Activated CD8-positive, alpha-beta memory T cell treated with anti-CD3 and anti-CD28 coated beads for 36 hours (primary cell): ENCODE data around the gene LRRTM4. TPM values are rescaled to one million over a fixed set of nuclear protein-coding genes. Genes with fewer than 3 reads are reported as not detected.

Experiments used
- CTCF ChIA-PET: fragments of 350-600 bp; sonication (Branson Sonifier 250); formaldehyde crosslinking; loops from one replicate; lab custom pipeline; 2021; ENCODE audit warnings: antibody characterized with exemption; lab: Charles Lee
- POLR2A ChIA-PET: fragments of 350-600 bp; sonication (Branson Sonifier 250); formaldehyde crosslinking; loops from one replicate; lab custom pipeline; 2021; ENCODE audit warnings: antibody characterized with exemption; lab: Charles Lee
- total RNA-seq, 2 experiments: library from RNA; stranded (reverse); gene quantifications; one replicate each; pipeline ENCODE4 v1.2.3, GENCODE V29; 2021

Gene LRRTM4
- total RNA-seq, 2 experiments from 2014 or later = not detected

GRCh38 chr2:77348821-77349220 is 173.4 kb downstream of the LRRTM4 start:
- ChIA-PET POLR2A (no interaction called here), CTCF (no interaction called here)

DNA sequence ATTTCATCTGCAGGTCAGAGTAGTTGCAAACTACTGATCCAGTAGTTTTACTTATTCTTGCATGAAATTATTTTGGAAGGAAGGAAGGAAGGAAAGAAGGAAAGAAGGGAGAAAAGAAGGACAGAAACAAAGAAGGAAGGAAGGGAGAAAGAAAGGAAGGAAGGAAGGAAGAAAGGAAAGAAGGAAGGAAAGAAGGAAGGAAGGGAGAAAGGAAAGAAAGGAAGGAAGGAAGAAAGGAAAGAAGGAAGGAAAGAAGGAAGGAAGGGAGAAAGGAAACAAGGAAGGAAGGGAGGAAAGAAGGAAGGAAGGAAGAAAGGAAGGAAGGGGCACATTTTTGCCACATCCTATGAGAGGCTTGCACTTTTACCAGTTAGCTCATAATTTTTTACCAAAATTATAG is 186.2 kb downstream of the LRRTM4 start:
- POLR2A ChIA-PET = no interaction called here
- CTCF ChIA-PET = no interaction called here

DNA sequence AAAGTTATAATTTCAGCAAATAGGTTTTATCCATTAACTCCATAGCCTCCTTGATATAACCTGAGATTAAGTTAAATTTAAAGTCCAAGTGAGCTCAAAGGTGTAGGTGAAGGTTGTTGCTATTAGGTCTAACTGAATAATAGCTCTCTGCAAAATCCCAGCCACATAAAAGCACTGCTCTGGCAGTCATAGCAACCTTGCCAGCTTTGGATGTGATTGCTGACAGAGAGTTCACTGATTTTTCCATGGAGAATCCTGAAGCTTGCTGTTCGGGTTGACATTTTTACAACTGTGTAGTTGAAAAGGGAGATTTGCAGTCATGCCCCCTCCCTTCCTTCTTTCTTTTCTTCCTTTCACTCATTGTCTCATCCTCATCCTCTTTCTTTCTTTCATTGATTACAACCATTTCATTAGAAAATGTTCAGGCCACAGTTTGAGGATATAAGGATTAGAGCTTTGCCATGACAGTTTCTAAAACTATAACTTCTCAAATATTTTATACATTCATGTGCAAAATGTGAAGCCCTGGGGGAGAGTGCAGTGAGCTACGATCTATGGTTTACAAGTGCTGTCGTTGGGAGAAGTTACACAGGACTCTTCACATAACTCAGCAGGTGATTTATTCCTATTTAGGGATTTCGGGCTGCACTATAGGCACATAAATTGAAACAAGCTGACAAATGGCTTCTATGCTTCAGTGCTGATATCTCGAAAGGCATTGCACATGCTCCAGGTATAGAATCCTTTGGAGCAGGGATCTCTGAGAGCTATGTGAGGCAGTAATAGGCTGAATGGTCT is 193.8 kb downstream of the LRRTM4 start:
- POLR2A ChIA-PET = no interaction called here
- CTCF ChIA-PET = no interaction called here

- POLR2A ChIA-PET = no interaction called here
- CTCF ChIA-PET = no interaction called here
These were observed 196.8 kb downstream of the LRRTM4 start for GRCh38 chr2:77325395-77325794.

DNA sequence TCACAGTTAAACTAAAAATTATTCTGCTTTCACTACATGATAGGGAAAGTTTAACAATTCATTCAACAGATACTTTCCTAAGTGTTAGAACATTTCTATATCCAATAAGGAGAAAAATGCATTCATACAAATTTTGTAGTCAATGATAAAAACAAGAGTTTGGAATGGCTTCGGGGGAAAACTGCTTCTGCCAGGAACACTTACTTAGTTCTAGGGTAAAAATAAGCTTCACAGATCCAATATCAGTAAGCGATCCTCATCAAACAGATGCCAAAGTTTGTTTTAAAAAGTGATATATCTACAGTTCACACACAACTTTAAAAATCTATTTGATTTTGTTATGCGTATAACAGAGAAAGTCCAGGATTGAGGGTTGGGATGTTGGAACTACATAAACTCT is 199.7 kb downstream of the LRRTM4 start:
- POLR2A ChIA-PET = no interaction called here

DNA sequence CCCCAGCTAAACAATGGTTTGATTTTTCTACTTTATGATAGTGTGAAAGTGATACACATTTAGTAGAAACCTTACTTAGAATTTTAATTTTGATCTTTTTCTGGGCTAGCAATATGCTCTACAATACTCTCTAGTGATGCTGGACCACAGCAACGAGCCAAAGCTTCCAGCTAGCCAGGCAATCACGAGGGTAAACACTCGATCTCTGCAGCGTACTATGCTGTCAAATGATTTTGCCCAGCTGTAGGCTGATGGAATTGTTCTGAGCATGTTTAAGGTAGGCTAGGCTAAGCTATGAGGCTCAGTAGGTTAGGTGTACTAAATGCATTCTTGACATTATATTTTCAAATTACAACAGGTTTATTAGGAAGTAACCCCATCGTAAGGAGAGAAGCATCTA is 207.5 kb downstream of the LRRTM4 start:
- POLR2A ChIA-PET = no interaction called here
- CTCF ChIA-PET = no interaction called here

More for the DNA sequence above, 199.7 kb downstream of the LRRTM4 start:
- CTCF ChIA-PET = no interaction called here

GRCh38 chr2:77310416-77310815 is 211.8 kb downstream of the LRRTM4 start:
- ChIA-PET CTCF (no interaction called here), POLR2A (no interaction called here)

GRCh38 chr2:77309725-77310124 is 212.5 kb downstream of the LRRTM4 start:
- ChIA-PET POLR2A (no interaction called here), CTCF (no interaction called here)

- ChIA-PET CTCF (no interaction called here), POLR2A (no interaction called here)
These were observed 220.7 kb downstream of the LRRTM4 start for GRCh38 chr2:77301441-77301840.

DNA sequence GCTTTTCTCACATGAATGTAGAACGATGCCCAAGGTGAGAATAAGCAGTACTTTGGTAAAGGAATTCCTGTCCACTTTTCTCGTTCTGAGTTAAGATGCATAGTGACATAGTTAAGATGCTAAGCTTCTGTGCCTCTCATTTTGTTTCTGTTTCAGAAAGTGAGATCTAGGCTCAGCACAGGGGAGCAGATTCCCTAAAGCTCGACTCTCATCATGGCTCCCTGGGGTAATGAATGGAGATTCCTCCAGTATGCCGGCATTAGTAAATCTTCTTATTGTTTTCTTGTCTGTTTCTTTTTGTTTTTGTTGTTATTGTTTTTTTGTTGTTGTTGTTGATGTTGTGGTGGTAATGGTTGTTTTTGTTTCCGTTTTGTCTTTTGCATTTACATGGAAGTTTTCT is 225.4 kb downstream of the LRRTM4 start:
- ChIA-PET CTCF (no interaction called here), POLR2A (no interaction called here)

GRCh38 chr2:77294474-77294873 is 227.7 kb downstream of the LRRTM4 start:
- ChIA-PET POLR2A (no interaction called here), CTCF (no interaction called here)

GRCh38 chr2:77284353-77284752 is 237.8 kb downstream of the LRRTM4 start:
- POLR2A ChIA-PET = no interaction called here
- CTCF ChIA-PET = no interaction called here

DNA sequence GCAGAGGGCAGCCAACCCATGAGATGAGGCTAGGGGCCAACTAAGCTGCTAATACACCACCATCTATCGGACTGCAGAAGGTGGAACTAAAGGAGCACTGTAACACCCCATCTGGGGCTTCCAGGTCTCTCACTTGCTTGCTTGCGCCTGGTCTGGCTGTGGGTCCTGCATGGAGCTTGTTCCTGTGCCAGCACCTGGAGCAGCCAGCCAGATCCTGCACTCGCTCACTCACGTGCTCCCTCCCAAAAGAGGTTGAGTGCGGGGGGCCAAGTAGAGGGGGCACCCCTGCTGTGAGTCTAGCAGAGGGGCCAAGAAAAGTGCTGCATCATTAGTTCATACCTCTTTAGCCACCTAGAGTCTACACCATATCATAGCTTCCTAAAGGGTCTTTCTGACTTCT is 250.9 kb downstream of the LRRTM4 start:
- ChIA-PET POLR2A (no interaction called here), CTCF (no interaction called here)

DNA sequence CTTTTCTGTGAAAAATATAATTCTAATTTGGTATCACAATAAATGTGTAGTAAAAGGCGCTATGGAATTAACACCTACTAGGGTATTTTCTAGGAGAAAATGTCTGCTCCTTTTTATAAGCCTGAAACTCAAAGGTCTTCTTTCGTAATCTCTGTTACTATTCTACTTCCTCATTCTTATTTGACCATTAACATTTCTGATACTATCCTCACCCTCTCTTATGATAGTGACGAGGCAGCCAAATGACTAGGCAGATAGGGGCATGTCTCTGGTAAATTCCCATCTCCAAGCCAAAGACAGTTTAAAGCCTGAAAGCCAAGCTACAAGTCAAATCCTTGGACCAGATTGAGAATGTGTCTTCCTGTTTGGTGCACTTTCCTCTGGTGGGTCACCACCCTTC is 251.7 kb downstream of the LRRTM4 start:
- POLR2A ChIA-PET = no interaction called here
- CTCF ChIA-PET = no interaction called here

GRCh38 chr2:77268626-77269025 is 253.6 kb downstream of the LRRTM4 start:
- ChIA-PET POLR2A (no interaction called here), CTCF (no interaction called here)

GRCh38 chr2:77232909-77233425 is 289.2 kb downstream of the LRRTM4 start:
- CTCF ChIA-PET = no interaction called here

DNA sequence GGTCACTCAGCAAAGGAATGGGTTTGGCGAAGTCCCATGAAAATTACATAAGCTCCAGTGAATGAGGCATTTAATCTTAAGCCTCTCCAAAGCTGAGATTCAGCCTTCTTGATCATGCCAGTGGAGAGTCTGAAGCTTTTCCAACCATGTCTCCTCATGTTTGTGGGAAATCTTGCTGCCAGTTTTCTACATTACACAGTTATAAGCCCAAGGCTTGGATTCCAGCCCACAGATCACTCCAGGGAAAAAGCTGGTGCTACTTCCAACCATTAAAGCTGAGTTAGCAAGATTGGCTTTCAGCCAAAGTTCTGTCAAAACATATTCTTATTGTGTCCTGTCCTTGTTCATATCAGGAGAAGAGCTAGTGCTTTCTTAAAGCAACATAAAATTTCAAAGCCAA is 293.8 kb downstream of the LRRTM4 start:
- POLR2A ChIA-PET = no interaction called here
- CTCF ChIA-PET = no interaction called here

More at GRCh38 chr2:77232909-77233425, 289.2 kb downstream of the LRRTM4 start:
- POLR2A ChIA-PET = no interaction called here

GRCh38 chr2:77210725-77211124 is 311.5 kb downstream of the LRRTM4 start:
- CTCF ChIA-PET = no interaction called here
- POLR2A ChIA-PET = no interaction called here

GRCh38 chr2:77207331-77207730 is 314.8 kb downstream of the LRRTM4 start:
- POLR2A ChIA-PET = no interaction called here
- CTCF ChIA-PET = no interaction called here

GRCh38 chr2:77201755-77202154 is 320.4 kb downstream of the LRRTM4 start:
- POLR2A ChIA-PET = no interaction called here
- CTCF ChIA-PET = no interaction called here

DNA sequence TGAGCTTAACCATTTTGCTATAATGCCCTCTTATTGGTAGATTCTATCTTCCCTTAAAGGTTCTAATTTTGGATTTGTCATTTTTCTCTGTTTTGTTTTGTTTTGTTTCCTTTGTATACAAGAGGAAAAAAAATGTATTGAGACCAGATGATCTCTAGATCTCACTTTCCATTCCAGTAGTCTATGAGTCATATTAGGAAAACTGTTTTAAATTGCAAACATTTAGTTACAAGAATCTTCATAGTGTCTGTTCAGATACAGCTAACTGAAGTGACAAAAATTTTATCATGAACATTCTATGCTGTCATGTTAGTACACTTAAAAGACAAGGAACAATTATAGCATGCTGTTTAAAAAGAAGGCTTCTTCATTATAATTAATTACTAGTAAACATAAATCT is 322.8 kb downstream of the LRRTM4 start:
- ChIA-PET POLR2A (no interaction called here), CTCF (no interaction called here)
